ENCODE measurements around the gene SSU72. TPM values are rescaled to one million over a fixed set of nuclear protein-coding genes. Genes with fewer than 3 reads are reported as not detected.

Gene SSU72
- total RNA-seq, 1 donor from 2014 or later: 118 TPM

- CTCF ChIA-PET: no interaction called here
- ATAC-seq (ENCODE audit: low read depth) (no peak), DNase-seq (no peak)
- intact Hi-C loops (cut with micrococcal nuclease): no loop called here
- TF ChIP-seq, protein P1, sequence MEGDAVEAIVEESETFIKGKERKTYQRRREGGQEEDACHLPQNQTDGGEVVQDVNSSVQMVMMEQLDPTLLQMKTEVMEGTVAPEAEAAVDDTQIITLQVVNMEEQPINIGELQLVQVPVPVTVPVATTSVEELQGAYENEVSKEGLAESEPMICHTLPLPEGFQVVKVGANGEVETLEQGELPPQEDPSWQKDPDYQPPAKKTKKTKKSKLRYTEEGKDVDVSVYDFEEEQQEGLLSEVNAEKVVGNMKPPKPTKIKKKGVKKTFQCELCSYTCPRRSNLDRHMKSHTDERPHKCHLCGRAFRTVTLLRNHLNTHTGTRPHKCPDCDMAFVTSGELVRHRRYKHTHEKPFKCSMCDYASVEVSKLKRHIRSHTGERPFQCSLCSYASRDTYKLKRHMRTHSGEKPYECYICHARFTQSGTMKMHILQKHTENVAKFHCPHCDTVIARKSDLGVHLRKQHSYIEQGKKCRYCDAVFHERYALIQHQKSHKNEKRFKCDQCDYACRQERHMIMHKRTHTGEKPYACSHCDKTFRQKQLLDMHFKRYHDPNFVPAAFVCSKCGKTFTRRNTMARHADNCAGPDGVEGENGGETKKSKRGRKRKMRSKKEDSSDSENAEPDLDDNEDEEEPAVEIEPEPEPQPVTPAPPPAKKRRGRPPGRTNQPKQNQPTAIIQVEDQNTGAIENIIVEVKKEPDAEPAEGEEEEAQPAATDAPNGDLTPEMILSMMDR (IDR thresholded peaks at IDR 0.05): no peak
- Mint-ChIP-seq H3K27me3 (no peaks in the 10 kb centered on the region), H3K36me3 (ENCODE audit: low read depth) (peaks cover 2% of the 10 kb centered on the region), H3K9me3 (no peaks in the 10 kb centered on the region), H3K4me1 (peaks cover 1% of the 10 kb centered on the region), H3K27ac (no peak overlapping the region), H3K4me3 (no peak overlapping the region)
- POLR2A ChIA-PET: no interaction called here
Observed at GRCh38 chr1:1554926-1555915, 19.4 kb downstream of the SSU72 start.

DNA sequence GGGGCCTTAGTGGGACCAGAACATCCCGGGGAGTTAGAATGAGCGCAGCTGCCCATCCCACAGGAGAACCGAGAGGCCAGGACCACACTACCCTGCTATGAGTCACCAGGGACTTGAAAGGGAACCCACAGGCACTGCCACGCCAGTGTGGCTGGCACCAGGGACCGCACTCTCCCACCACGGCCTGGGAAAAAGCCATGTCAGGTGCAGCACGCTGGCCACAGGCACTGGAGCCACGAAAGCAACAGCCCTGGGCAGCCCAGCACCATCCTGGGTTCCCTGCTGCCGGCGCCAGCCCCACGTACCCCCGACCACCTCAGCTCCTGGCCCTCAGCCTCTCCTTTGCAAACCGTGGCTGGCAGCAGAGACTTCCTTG is 20.1 kb downstream of the SSU72 start:
- ATAC-seq (ENCODE audit: low read depth) (no peak), DNase-seq (no peak)
- intact Hi-C loops (cut with micrococcal nuclease): no loop called here
- Mint-ChIP-seq H3K4me1 (peaks cover 1% of the 10 kb centered on the region), H3K4me3 (no peak overlapping the region), H3K9me3 (no peaks in the 10 kb centered on the region), H3K27ac (no peak overlapping the region), H3K27me3 (no peaks in the 10 kb centered on the region), H3K36me3 (ENCODE audit: low read depth) (peaks cover 2% of the 10 kb centered on the region)
- ChIA-PET CTCF (no interaction called here), POLR2A (no interaction called here)
- TF ChIP-seq, protein P1 (IDR thresholded peaks at IDR 0.05): no peak

DNA sequence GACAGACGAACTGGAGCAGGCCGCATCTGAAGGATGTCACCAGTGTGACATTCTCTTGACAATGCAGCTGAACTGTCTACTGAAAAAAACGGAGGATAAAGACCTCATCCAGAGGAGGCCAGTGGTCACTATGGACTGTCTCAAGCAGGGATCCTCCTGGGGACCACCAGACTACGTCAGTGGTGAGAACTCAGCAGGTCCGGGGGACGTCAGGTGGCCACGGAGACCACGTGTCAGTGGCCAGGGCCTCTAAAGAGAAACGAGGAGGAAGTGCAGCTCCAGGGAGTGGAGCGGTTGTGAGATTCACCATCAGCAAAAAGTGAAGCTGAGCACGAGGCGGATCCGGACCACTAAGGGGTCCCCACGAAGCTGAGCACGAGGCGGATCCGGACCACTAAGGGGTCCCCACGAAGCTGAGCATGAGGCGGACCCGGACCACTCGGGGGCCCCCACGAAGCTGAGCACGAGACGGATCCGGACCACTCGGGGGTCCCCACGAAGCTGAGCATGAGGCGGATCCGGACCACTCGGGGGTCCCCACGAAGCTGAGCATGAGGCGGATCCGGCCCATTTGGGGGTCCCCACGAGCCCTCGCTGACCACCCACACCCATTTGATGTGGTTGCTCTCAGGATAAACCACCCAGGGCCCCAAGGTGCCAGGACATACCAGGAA is 20.7 kb downstream of the SSU72 start:
- no peak for DNase-seq
- intact Hi-C loops (cut with micrococcal nuclease): no loop called here
- no peak for ATAC-seq (ENCODE audit: low read depth)
- no peak overlapping the region for H3K27ac Mint-ChIP-seq
- no peaks in the 10 kb centered on the region for H3K27me3 Mint-ChIP-seq
- ChIA-PET POLR2A (no interaction called here), CTCF (no interaction called here)
- TF ChIP-seq, protein P1 (IDR thresholded peaks at IDR 0.05): no peak
- H3K4me3 Mint-ChIP-seq: no peak overlapping the region
- H3K36me3 Mint-ChIP-seq (ENCODE audit: low read depth): peaks cover 2% of the 10 kb centered on the region
- H3K4me1 Mint-ChIP-seq: peaks cover 1% of the 10 kb centered on the region
- H3K9me3 Mint-ChIP-seq: no peaks in the 10 kb centered on the region

DNA sequence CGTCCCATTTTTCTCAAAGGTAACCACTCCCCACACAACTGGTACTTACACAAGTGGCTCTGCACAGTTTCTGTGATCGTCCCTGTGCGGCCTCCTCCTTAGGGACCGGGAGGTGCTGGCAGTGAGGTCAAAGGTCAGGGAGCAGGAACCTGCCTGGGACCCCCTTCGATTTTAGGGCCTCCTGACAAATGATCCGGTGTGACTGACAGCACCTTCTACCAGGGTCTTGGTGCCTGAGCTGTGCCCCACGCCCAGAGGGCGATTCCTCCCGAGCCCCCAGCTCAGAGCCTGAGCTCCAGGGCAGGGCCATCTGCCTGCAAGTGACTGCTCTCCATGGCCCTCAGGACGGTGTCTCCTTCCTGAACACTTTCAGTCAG is 22.4 kb downstream of the SSU72 start:
- Mint-ChIP-seq H3K27me3 (no peaks in the 10 kb centered on the region), H3K4me3 (no peak overlapping the region), H3K36me3 (ENCODE audit: low read depth) (peaks cover 2% of the 10 kb centered on the region), H3K27ac (no peak overlapping the region), H3K9me3 (no peaks in the 10 kb centered on the region), H3K4me1 (peaks cover 1% of the 10 kb centered on the region)
- POLR2A ChIA-PET: no interaction called here
- TF ChIP-seq, protein P1 (IDR thresholded peaks at IDR 0.05): no peak
- CTCF ChIA-PET: no interaction called here
- DNase-seq: no peak
- intact Hi-C loops (cut with micrococcal nuclease): no loop called here
- no peak for ATAC-seq (ENCODE audit: low read depth)

GRCh38 chr1:1551524-1552262 is 23.0 kb downstream of the SSU72 start:
- Mint-ChIP-seq H3K27me3 (no peaks in the 10 kb centered on the region), H3K4me3 (no peak overlapping the region), H3K27ac (no peak overlapping the region), H3K36me3 (ENCODE audit: low read depth) (peaks cover 2% of the 10 kb centered on the region), H3K4me1 (peaks cover 1% of the 10 kb centered on the region), H3K9me3 (no peaks in the 10 kb centered on the region)
- intact Hi-C loops (cut with micrococcal nuclease): no loop called here
- ChIA-PET CTCF (no interaction called here), POLR2A (no interaction called here)
- ATAC-seq (ENCODE audit: low read depth): no peak
- TF ChIP-seq, protein P1 (IDR thresholded peaks at IDR 0.05): no peak
- DNase-seq: no peak
